ENCODE results near the gene MFF. TPM values are rescaled to one million over a fixed set of nuclear protein-coding genes. Genes with fewer than 3 reads are reported as not detected.

The MFF gene
- total and polyA plus RNA-seq, 8 donors, result 29.8 to 71.7 (median 44.1) TPM

DNA sequence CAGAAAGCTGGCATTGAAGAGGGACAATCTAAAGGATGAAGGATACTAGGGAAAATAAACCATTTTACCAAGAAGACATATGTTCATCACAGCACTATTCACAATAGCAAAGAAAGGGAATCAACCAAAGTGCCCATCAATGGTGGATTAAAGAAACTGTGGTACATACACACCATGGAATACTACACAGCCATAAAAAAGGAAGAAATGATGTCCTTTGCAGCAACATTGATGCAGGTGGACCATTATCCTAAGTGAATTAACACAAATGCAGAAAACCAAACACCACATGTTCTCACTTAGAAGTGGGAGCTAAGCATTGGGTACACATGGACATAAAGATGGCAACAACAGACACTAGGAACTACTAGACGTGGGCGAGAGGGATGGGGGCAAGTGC is 7.2 kb upstream of the MFF start:
- no peak for DNase-seq
- H3K4me3 ChIP-seq, result no peak overlapping the region
- H3K9me3 ChIP-seq, result no peaks in the 10 kb centered on the region
- no peaks in the 10 kb centered on the region for H3K27me3 ChIP-seq
- no peak for ATAC-seq
- TF ChIP-seq, protein P1, sequence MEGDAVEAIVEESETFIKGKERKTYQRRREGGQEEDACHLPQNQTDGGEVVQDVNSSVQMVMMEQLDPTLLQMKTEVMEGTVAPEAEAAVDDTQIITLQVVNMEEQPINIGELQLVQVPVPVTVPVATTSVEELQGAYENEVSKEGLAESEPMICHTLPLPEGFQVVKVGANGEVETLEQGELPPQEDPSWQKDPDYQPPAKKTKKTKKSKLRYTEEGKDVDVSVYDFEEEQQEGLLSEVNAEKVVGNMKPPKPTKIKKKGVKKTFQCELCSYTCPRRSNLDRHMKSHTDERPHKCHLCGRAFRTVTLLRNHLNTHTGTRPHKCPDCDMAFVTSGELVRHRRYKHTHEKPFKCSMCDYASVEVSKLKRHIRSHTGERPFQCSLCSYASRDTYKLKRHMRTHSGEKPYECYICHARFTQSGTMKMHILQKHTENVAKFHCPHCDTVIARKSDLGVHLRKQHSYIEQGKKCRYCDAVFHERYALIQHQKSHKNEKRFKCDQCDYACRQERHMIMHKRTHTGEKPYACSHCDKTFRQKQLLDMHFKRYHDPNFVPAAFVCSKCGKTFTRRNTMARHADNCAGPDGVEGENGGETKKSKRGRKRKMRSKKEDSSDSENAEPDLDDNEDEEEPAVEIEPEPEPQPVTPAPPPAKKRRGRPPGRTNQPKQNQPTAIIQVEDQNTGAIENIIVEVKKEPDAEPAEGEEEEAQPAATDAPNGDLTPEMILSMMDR (IDR thresholded peaks at IDR 0.05), result no peak
- no peaks in the 10 kb centered on the region for H3K36me3 ChIP-seq
- H3K4me1 ChIP-seq, result no peaks in the 10 kb centered on the region
- intact Hi-C loops (cut with DNase I), result no loop called here
- no peak overlapping the region for H3K27ac ChIP-seq
- FAIRE-seq, result no peak
- 90 to 96% methylated on average over 2 of the region's 2 CpGs for WGBS, 2 donors

DNA sequence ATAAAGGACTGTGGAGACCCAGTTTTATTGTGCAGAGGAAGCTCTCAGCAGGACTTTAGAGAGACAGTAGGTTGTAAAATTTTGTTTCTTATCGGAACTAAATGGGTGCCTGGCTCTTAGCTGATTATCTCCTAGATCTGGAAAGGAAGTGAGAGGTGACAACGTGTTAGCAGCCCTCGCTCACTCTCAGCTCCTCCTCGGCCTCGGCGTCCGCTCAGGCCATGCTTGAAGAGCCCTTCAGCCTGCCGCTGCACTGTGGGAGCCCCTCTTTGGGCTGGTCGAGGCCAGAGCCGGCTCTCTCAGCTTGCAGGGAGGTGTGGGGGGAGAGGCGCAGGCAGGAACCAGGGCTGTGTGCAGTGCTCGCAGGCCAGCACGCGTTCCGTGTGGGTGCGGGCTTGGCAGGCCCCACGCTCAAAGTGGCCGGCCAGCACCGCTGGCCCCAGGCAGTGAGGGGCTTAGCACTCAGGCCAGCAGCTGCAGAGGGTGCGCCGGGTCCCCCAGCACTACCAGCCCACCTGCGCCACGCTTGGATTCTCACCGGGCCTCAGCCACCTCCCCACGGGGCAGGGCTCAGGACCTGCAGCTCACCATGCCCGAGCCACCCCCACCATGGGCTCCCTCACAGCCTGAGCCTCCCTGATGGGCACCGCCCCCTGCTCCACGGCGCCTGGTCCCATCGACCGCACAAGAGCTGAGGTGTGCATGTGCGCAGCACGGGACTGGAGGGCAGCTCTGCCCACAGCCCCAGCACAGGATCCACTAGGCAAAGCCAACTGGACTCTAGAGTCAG is 4.6 kb upstream of the MFF start:
- Histone ChIP-seq H3K4me1 (peaks cover 0 to 4% (median 0%) of the 10 kb centered on the region in 3 donors), H3K27me3 (no peaks in the 10 kb centered on the region), H3K4me3 (no peak overlapping the region), H3K27ac (no peak overlapping the region), H3K9me3 (no peaks in the 10 kb centered on the region), H3K36me3 (no peaks in the 10 kb centered on the region)
- WGBS, 2 donors, result 88 to 93% methylated on average over 21 to 33 of the region's 33 CpGs
- intact Hi-C loops (cut with DNase I), result no loop called here
- no peak for ATAC-seq
- no peak for FAIRE-seq
- TF ChIP-seq, protein P1 (IDR thresholded peaks at IDR 0.05), result no peak
- peak in 1 of 6 donors; percentile 56 for DNase-seq

DNA sequence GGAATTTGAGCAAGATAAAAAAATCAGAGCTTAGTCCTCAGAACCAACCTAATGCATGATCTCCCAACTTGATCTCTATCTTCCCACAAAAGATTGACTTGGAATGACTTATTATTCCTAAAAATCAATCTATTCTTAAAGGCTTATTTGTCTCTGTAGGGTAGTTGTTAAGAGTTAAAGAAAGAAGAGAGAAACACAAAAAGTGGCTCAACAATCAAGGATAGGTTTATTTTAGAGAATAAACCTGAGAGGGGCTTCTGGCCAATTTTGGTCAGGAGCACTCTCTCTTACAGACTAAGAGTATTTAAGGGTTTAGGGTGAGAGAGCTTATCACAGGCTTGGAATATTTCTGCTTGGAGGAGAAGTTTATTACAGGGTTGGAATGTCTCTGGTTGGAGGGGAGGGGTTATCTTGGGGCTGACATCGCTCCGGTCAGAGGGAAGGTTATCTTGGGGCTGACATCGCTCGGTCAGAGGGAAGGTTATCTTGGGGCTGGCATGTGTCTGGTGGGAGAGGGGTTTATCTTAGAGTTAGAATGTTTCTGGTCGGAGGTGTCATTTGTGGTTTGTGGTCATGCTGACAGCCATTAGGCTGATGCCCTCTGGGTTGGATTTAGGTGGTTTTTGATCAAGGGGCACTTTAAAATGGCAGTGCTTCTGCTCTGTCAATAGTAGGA is 2.4 kb upstream of the MFF start:
- DNase-seq, result no peak
- WGBS, 2 donors, result 92 to 96% methylated on average over 5 of the region's 5 CpGs
- TF ChIP-seq, protein P1 (IDR thresholded peaks at IDR 0.05), result no peak
- no peaks in the 10 kb centered on the region for H3K9me3 ChIP-seq
- H3K36me3 ChIP-seq, result no peaks in the 10 kb centered on the region
- no peak overlapping the region for H3K4me3 ChIP-seq
- H3K4me1 ChIP-seq, result peaks cover 0 to 15% (median 12%) of the 10 kb centered on the region in 3 donors
- intact Hi-C loops (cut with DNase I), result no loop called here
- no peak overlapping the region for H3K27ac ChIP-seq
- ATAC-seq, result no peak
- no peak for FAIRE-seq
- no peaks in the 10 kb centered on the region for H3K27me3 ChIP-seq

DNA sequence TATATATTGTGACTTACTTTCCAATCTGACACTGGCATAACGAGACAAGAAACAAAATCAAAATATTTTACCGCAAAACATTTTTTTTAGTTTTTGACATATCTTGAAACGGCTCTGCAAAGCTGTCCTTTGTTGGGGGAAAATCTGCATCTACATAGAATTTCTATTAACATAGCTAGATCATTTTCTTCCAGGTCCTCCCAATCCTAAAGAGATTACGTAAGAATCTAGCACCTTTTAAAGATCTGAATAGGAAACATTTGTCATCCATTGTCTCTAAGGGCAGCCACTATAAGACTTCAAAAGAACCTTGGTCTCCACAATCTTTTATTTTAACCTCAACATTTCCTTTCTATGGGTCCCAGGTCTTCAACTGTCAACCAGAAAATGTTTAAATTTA is 1.2 kb upstream of the MFF start:
- Histone ChIP-seq H3K9me3 (no peaks in the 10 kb centered on the region), H3K36me3 (no peaks in the 10 kb centered on the region), H3K4me3 (peak overlapping the region in 1 of 4 donors; percentile 91), H3K27ac (no peak overlapping the region), H3K27me3 (no peaks in the 10 kb centered on the region), H3K4me1 (peaks cover 0 to 17% (median 12%) of the 10 kb centered on the region in 3 donors)
- 97 to 99% methylated on average over 4 of the region's 4 CpGs for WGBS, 2 donors
- intact Hi-C loops (cut with DNase I), result no loop called here
- DNase-seq (no peak), FAIRE-seq (no peak), ATAC-seq (no peak)
- TF ChIP-seq, protein P1 (IDR thresholded peaks at IDR 0.05), result no peak

DNA sequence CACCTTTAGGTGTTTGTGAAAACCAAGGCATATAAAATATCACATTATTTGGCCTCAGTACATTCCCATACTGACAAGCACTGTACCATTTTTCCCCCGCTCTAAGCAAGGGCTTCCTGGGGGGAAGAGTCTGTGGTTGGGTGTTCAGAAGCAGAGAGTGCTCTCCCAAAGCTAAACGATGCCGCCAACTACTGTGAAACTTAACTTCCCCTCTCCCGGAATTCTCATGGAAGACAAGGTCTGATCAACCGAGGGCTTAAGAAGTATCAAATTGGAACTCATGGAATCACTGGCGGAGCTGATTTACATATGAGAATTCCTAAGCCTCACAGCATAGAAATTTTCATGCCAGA is 433 bp upstream of the MFF start:
- Histone ChIP-seq H3K9me3 (no peaks in the 10 kb centered on the region), H3K27ac (peak overlapping the region; percentile 92 to 96 (median 94)), H3K4me1 (peaks cover 0 to 17% (median 12%) of the 10 kb centered on the region in 3 donors), H3K27me3 (no peaks in the 10 kb centered on the region), H3K4me3 (peak overlapping the region; percentile 88 to 97 (median 91)), H3K36me3 (no peaks in the 10 kb centered on the region)
- TF ChIP-seq, protein P1 (IDR thresholded peaks at IDR 0.05), result no peak
- DNase-seq (peak in 1 of 6 donors; percentile 28), ATAC-seq (peak; percentile 10 to 50 (median 32)), FAIRE-seq (no peak)
- 6 to 8% methylated on average over 6 of the region's 6 CpGs for WGBS, 2 donors
- intact Hi-C loops (cut with DNase I), result no loop called here

Data from pancreas (tissue), 10 donors.